Skeletal muscle tissue (tissue), 4 donors: ENCODE results near the gene ARHGAP26. TPM values are rescaled to one million over a fixed set of nuclear protein-coding genes. Genes with fewer than 3 reads are reported as not detected.
A peak's percentile ranks its signal among the peaks of the same experiment; 100 is the strongest.

ENCODE experiments used
- H3K27ac ChIP-seq: one replicate; pipeline ENCODE4 v1.7.0; 2013; ENCODE audit warnings: mild to moderate bottlenecking, low read depth, low read length, inconsistent platforms
- H3K27me3 ChIP-seq, 3 donors: one replicate each; pipeline ENCODE4 v1.7.0; 2013; ENCODE audit warnings: low read length in 3 of 3; ENCODE audit not compliant: control insufficient read depth in 3 of 3, insufficient read depth in 3 of 3
- H3K36me3 ChIP-seq, 3 donors: one replicate each; pipeline ENCODE4 v1.7.0; 2013; ENCODE audit warnings: low read length in 3 of 3; ENCODE audit not compliant: control insufficient read depth in 3 of 3, insufficient read depth in 3 of 3
- H3K4me1 ChIP-seq, 3 donors: one replicate each; pipeline ENCODE4 v1.7.0; 2013; ENCODE audit warnings: low read length in 3 of 3, mild to moderate bottlenecking in 3 of 3; ENCODE audit not compliant: control insufficient read depth in 3 of 3, insufficient read depth in 3 of 3
- H3K4me3 ChIP-seq, 3 donors: one replicate each; pipeline ENCODE4 v1.7.0; 2013; ENCODE audit warnings: low read length in 3 of 3
- H3K9ac ChIP-seq, 3 donors: one replicate each; pipeline ENCODE4 v1.7.0; 2013; ENCODE audit warnings: low read length in 3 of 3, mild to moderate bottlenecking in 3 of 3, moderate library complexity in 2 of 3, low read depth in 1 of 3
- H3K9me3 ChIP-seq, 3 donors: one replicate each; pipeline ENCODE4 v1.7.0; 2013; ENCODE audit warnings: low read length in 3 of 3; ENCODE audit not compliant: control insufficient read depth in 3 of 3
- total RNA-seq: library from RNA; depleted of rRNA; stranded (reverse); fragments of >200 nt; gene quantifications from one replicate; pipeline ENCODE4 v1.2.3, GENCODE V29; 2014
- donor health status: Osteomylitis.

ARHGAP26 gene
- total RNA-seq, 1 donor from 2014 or later: 28.7 TPM

DNA sequence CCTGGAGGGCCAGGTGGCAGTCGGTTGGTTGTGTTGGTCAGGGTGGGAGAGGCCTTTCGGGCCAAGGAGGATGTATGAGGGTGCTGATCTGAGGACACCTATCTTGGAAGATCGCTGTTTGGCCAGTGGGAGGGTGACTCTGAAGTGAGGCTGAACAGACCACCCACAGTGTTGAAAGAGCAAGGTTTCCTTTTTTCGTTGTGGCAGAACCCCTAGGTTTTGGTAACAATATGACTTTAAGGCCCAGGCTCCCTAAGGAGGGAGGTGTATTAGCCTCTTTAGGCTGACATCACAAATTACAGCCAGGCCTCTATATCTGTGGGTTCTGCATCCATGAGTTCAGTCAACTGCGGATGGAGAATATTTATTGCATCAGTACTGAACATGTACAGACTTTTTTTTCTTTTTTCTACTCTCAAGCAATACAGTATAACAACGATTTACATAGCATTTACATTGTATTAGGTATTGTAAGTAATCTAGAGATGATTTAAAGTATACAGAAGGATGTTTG lies 86.1 kb downstream of the ARHGAP26 start:
- Histone ChIP-seq H3K4me3 (no peak overlapping the region), H3K4me1 (peaks cover 10 to 17% (median 12%) of the 10 kb centered on the region in 3 donors), H3K9me3 (no peaks in the 10 kb centered on the region), H3K36me3 (no peaks in the 10 kb centered on the region), H3K27ac (no peak overlapping the region), H3K9ac (no peak overlapping the region), H3K27me3 (no peaks in the 10 kb centered on the region)

DNA sequence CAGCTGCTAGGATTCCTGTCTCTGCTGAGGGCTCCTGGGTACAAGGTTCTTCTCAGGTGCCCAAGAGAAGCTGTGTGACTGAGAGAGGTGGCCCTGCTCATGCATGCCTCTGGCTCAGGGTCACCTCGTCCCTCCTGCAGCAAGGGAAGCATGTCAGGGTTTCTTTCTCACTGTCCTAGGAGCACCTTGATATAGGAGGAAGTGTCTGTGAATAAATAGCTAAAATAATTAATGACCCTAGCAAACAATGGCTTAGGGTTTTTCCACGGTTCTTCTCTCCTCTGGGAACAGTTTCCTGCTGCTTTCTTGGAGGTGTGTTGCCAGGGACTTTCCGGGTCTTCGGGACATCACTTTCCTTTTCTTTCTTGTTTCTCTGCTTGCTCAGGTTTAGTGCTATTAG lies 87.2 kb downstream of the ARHGAP26 start:
- Histone ChIP-seq H3K9ac (no peak overlapping the region), H3K36me3 (no peaks in the 10 kb centered on the region), H3K9me3 (no peaks in the 10 kb centered on the region), H3K4me3 (no peak overlapping the region), H3K27ac (peak overlapping the region; percentile 15), H3K27me3 (no peaks in the 10 kb centered on the region), H3K4me1 (peaks cover 8 to 13% (median 12%) of the 10 kb centered on the region in 3 donors)

- Histone ChIP-seq H3K4me1 (peaks cover 8 to 12% (median 9%) of the 10 kb centered on the region in 3 donors), H3K27ac (no peak overlapping the region), H3K9me3 (no peaks in the 10 kb centered on the region), H3K36me3 (no peaks in the 10 kb centered on the region), H3K9ac (no peak overlapping the region), H3K27me3 (no peaks in the 10 kb centered on the region), H3K4me3 (no peak overlapping the region)
Observed at GRCh38 chr5:142859037-142859436, 88.9 kb downstream of the ARHGAP26 start.

DNA sequence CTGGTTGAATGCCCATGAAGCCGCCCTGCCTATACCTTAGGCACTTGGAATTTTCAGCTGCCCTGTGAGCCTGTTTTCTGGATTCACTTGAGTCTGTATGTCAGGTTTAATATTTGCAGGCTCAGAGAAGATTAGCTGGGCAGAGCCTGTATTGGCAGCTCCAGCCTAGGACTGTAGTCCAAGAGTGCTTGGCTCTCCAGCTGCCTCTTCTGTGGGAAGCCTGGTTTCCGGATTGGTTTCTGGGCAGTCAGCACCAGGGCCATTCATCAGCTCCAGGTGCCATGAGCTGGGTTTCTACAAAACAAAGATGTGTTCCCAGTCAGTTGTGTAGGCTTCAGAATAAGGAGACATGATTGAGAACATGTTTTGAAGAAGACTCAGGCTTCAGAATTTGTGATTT lies 90.1 kb downstream of the ARHGAP26 start:
- Histone ChIP-seq H3K4me1 (peaks cover 8 to 12% (median 9%) of the 10 kb centered on the region in 3 donors), H3K4me3 (no peak overlapping the region), H3K27me3 (no peaks in the 10 kb centered on the region), H3K9ac (no peak overlapping the region), H3K36me3 (no peaks in the 10 kb centered on the region), H3K9me3 (no peaks in the 10 kb centered on the region), H3K27ac (peak overlapping the region; percentile 15)

DNA sequence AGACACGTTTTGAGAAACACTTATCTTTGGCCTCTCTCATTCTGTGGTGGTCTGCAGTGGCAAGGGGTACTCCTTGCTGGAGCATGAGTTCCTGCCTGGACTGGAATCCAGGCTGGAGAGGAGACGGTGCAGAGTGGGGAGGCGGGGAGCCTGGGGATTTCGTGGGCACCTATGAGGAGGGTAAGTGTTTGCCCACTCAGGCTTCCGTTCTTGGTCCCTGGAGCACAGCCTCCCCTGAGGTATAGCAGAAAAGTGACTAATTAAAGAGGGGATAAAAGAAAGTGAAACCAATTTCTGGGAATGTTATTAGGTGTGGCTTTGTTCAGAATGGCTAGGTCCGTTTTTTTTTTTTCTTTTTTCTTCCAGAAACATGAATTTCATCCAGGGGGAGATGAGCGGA lies 90.8 kb downstream of the ARHGAP26 start:
- no peak overlapping the region for H3K9ac ChIP-seq
- peaks cover 8 to 12% (median 9%) of the 10 kb centered on the region in 3 donors for H3K4me1 ChIP-seq
- no peaks in the 10 kb centered on the region for H3K9me3 ChIP-seq
- peak overlapping the region; percentile 15 for H3K27ac ChIP-seq
- H3K36me3 ChIP-seq: no peaks in the 10 kb centered on the region
- H3K4me3 ChIP-seq: no peak overlapping the region
- H3K27me3 ChIP-seq: no peaks in the 10 kb centered on the region

DNA sequence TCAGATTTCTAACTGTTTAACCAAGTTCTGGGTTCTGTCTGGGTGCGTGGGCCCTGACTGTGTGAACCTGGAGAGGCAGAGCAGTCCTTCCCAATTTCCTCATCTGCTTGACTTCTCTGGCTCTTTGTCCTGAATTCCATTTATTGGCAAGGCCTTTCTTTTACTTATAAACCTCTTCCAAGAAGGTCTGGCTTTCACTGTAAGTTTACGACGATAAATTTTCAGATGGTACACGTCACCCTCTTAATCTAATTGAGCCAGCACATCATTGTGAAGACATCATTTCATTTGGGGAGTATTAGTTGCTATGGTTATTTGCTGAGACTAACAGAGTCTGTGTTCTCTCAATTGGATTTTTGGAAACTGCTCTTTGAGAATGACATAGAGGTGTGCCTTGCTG lies 92.4 kb downstream of the ARHGAP26 start:
- Histone ChIP-seq H3K36me3 (no peaks in the 10 kb centered on the region), H3K9ac (no peak overlapping the region), H3K4me1 (peaks cover 12 to 17% (median 16%) of the 10 kb centered on the region in 3 donors), H3K27ac (no peak overlapping the region), H3K9me3 (no peaks in the 10 kb centered on the region), H3K4me3 (no peak overlapping the region), H3K27me3 (no peaks in the 10 kb centered on the region)

- H3K9me3 ChIP-seq: no peaks in the 10 kb centered on the region
- no peak overlapping the region for H3K4me3 ChIP-seq
- peak overlapping the region in 1 of 3 donors; percentile 8 for H3K9ac ChIP-seq
- peaks cover 12 to 19% (median 16%) of the 10 kb centered on the region in 3 donors for H3K4me1 ChIP-seq
- H3K27ac ChIP-seq: no peak overlapping the region
- H3K36me3 ChIP-seq: no peaks in the 10 kb centered on the region
- no peaks in the 10 kb centered on the region for H3K27me3 ChIP-seq
Observed at GRCh38 chr5:142863856-142864255, 93.7 kb downstream of the ARHGAP26 start.

DNA sequence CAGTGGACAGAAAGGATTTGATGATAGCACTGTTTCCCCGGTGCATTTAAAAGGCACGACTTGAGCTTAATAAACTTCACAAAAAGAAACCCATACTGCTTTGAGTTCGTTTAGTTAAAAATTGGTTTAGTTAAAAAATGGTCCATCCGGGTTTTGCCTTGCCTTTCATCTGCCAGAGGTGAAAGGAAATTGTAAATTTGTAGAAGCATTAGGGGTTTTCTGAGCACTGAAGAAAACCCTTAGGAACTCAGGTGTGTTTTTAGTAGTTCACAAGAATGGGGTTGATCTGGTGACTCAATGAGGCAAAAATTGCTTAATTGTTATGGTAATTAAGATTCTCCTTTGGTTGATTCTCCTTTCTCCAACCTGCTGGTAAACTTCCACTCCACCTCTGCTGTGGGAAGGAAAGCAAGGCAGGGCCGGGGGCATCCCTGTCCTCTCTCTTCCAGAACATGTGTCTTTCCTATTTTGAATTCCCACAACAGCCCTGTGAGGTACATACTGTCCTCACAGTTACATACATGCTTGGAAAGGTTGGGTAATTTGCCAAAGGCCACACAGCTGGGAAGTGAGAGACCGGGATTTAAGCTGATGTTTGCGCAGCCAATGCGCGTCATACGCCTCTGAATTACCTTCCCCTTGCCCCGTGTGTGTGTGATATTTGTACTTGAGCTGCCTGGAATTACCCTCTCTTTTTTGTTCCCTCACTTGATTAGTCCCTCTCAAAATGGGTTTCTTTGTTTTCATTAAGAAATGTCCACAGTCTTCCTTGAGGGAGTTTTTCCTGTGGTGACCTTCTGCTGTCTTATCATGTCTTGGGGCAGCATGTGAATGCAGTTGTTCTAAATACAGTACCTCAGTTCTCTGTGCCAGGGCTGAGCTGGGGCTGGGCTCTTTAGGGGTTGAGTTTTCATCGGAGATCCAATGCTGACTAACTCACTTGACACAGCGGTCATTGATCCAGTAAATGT lies 94.4 kb downstream of the ARHGAP26 start:
- Histone ChIP-seq H3K27ac (no peak overlapping the region), H3K9ac (peak overlapping the region in 1 of 3 donors; percentile 8), H3K4me1 (peaks cover 12 to 19% (median 16%) of the 10 kb centered on the region in 3 donors), H3K9me3 (no peaks in the 10 kb centered on the region), H3K27me3 (no peaks in the 10 kb centered on the region), H3K4me3 (no peak overlapping the region), H3K36me3 (no peaks in the 10 kb centered on the region)

DNA sequence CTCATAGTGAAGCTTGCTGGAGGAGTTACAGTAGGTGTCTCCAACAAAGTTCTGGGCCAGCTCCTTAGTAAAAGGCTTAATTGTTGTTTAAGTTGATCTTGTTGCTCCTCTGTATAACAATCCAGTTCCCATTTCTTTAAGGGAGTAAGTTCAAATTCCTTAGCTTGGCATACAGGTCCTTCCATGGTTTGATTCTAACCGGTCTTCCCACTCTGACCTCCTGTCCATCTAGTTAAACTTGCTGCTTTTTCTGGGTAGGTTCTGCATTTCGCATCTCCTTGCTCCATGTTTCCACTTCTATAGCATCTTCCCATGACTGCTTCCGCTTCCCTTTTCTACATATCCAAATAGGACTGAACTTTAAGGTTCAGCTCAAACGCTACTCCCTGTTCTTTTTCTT lies 95.5 kb downstream of the ARHGAP26 start:
- Histone ChIP-seq H3K9ac (no peak overlapping the region), H3K4me1 (peaks cover 11 to 16% (median 12%) of the 10 kb centered on the region in 3 donors), H3K36me3 (no peaks in the 10 kb centered on the region), H3K9me3 (no peaks in the 10 kb centered on the region), H3K27me3 (no peaks in the 10 kb centered on the region), H3K4me3 (no peak overlapping the region), H3K27ac (no peak overlapping the region)
